HG02642 (cell line): Measurements from ENCODE around the gene INTS3.

Experiments
- ATAC-seq: cut with Tn5 transposase; IDR thresholded peaks from one replicate; pipeline ENCODE4 v1.9.1; 2021; ENCODE audit warnings: mild to moderate bottlenecking; ENCODE audit not compliant: unreplicated experiment, poor library complexity

The INTS3 gene

DNA sequence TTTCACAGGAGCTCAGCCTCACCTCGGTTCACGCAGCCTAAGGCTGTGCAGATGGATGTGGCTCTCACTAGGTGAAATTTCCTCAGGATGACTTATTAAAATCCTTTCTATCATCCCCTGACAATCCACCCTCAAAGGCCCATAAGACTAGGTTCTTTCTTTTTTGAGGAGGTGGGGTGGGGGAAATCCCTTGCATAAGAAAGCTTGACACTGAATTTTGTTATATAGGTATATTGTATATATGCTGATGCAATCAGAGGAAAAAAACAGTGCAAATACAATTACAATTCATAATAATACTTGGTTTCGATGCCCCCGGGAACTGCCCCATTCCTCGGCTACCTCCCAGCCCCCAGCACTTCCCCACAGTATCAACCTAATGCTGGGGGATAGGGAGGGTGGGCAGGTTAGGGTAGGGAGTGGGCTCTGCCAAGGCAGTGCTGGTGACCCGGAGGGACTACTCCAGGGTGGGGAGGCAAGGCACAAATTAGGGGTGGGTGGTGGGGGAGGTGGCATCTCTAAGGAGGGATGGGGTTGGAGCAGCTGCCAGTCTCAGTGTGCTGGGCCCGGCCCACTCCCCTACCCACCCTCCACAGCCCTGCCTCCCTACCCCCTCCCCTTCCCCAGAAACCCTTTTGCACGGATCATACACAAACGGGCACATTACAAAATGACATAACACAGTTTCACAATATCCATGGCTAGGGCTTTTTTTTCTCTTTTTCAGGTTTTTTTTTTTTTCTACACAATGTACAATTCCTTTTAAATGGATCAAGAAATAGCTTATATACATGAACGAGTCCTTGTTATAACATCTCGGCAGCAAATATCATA is 78.3 kb downstream of the INTS3 start:
- no peak for ATAC-seq

- no peak for ATAC-seq
Measured at GRCh38 chr1:153816283-153816889, 88.5 kb downstream of the INTS3 start.

GRCh38 chr1:153818876-153819275 is 91.0 kb downstream of the INTS3 start:
- no peak for ATAC-seq
